Body of pancreas (tissue), 4 donors: ENCODE measurements around the gene TSPAN18. TPM values are rescaled to one million over a fixed set of nuclear protein-coding genes. Genes with fewer than 3 reads are reported as not detected.

Experiments used
- ATAC-seq: fragments of 150-250 bp; one replicate; pipeline ENCODE4 v1.9.1; 2016
- DNase-seq, 4 donors: peaks; one replicate each; pipeline ENCODE4 v3.0.0-alpha.2; 2019
- H3K27ac ChIP-seq, 4 donors: fragments of 200-600 bp; sonication (generic); 1 replicate in 3 of 4; 2 replicates in 1 of 4; pipeline versions ENCODE4 v1.5.1 to v1.6.1; 2016 to 2019; ENCODE audit warnings: mild to moderate bottlenecking in 1 of 4, mixed read lengths in 1 of 4, moderate library complexity in 1 of 4
- H3K27me3 ChIP-seq, 2 donors: fragments of 200-600 bp; sonication (generic); one replicate each; pipeline ENCODE4 v1.6.0; 2016; ENCODE audit warnings: mild to moderate bottlenecking in 1 of 2
- H3K36me3 ChIP-seq, 2 donors: fragments of 200-600 bp; sonication (generic); replicated peaks in 1 of 2; 2 replicates each; pipeline ENCODE4 v1.5.1; 2016; ENCODE audit warnings: low read depth in 2 of 2; ENCODE audit not compliant: insufficient read depth in 1 of 2
- H3K4me1 ChIP-seq: fragments of 200-600 bp; sonication (generic); one replicate; pipeline ENCODE4 v1.6.0; 2016
- H3K4me3 ChIP-seq, 2 donors: fragments of 200-600 bp; sonication (generic); 1 replicate in 1 of 2; 2 replicates in 1 of 2; pipeline ENCODE4 v1.5.1; 2016 to 2019
- H3K9me3 ChIP-seq, 3 donors: fragments of 200-600 bp; sonication (generic); 1 replicate in 2 of 3; 2 replicates in 1 of 3; pipeline ENCODE4 v1.5.1; 2016
- POLR2A ChIP-seq, 3 donors: fragments of 450-650 bp; IDR thresholded peaks; one replicate each; pipeline ENCODE4 v1.6.1; 2016; ENCODE audit warnings: antibody characterized with exemption in 3 of 3, mild to moderate bottlenecking in 2 of 3
- WGBS, 2 donors: methylation state at CpG; one replicate each; pipeline ENCODE4 v1.1.5; 2017; 5-methylcytosine and 5-hydroxymethylcytosine counted together
- intact Hi-C: fragments of 100-400 bp; cut with DNase I; formaldehyde crosslinking; loops from one replicate; pipeline ENCODE4 v1.15.1; 2023
- total RNA-seq, 2 donors: library from RNA; depleted of rRNA; stranded (reverse); fragments of >200 nt; gene quantifications; one replicate each; pipeline ENCODE4 v1.1.0, GENCODE V29; 2016
- TF ChIP-seq, protein P1 (sequence below), 7 experiments: fragments of 450-650 bp in 4 of 7; fragments of 200-600 bp in 3 of 7; sonication (generic) in 3 of 7; IDR thresholded peaks; one replicate each; pipeline ENCODE4 v1.5.1; 2016 to 2019; ENCODE audit warnings: antibody characterized with exemption in 7 of 7

TSPAN18 gene
- total RNA-seq, 2 donors from 2014 or later = 2.1 to 3.0 TPM

DNA sequence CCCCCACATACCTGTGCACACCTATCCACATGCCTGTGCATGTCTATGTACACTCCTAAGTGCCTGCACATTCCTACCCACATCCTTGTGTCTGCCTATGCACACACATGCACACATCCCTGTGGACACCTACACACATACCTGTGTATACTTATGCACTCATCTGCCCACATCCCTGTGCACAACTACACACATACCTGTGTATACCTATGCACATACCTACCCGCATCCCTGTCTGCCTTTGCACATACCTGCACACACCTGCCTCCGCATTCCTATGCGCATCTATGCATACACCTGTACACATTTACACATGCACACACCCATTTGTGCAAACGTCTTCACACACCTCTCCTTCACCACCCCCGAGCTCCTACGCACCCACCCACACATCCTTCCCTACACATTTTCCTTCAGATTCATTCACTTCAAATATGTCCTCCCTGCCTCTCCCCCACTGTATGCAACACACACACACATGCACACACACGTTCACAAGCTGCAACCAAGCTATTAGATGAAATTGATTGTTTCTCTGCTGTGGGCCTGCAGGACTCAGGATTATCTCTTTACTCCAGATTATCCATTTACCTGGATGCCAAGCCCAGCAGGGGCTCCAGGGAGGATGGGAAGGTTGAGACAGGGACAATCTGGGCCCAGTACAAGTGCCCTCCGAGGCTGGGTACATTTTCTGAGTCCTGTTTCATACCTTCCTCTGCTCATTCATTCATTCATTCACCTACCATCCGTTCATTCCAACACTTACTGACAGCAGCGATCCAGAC lies 53.2 kb downstream of the TSPAN18 start:
- intact Hi-C loops = no loop called here
- Histone ChIP-seq H3K27ac (no peak overlapping the region), H3K27me3 (no peaks in the 10 kb centered on the region), H3K36me3 (no peaks in the 10 kb centered on the region), H3K9me3 (no peaks in the 10 kb centered on the region), H3K4me1 (no peaks in the 10 kb centered on the region), H3K4me3 (no peak overlapping the region)
- TF ChIP-seq, protein P1, sequence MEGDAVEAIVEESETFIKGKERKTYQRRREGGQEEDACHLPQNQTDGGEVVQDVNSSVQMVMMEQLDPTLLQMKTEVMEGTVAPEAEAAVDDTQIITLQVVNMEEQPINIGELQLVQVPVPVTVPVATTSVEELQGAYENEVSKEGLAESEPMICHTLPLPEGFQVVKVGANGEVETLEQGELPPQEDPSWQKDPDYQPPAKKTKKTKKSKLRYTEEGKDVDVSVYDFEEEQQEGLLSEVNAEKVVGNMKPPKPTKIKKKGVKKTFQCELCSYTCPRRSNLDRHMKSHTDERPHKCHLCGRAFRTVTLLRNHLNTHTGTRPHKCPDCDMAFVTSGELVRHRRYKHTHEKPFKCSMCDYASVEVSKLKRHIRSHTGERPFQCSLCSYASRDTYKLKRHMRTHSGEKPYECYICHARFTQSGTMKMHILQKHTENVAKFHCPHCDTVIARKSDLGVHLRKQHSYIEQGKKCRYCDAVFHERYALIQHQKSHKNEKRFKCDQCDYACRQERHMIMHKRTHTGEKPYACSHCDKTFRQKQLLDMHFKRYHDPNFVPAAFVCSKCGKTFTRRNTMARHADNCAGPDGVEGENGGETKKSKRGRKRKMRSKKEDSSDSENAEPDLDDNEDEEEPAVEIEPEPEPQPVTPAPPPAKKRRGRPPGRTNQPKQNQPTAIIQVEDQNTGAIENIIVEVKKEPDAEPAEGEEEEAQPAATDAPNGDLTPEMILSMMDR (IDR thresholded peaks at IDR 0.05) = no peak
- TF ChIP-seq POLR2A (IDR thresholded peaks at IDR 0.05) = no peak
- 75 to 77% methylated on average over 10 of the region's 10 CpGs for WGBS, 2 donors
- no peak for DNase-seq
- ATAC-seq = no peak

DNA sequence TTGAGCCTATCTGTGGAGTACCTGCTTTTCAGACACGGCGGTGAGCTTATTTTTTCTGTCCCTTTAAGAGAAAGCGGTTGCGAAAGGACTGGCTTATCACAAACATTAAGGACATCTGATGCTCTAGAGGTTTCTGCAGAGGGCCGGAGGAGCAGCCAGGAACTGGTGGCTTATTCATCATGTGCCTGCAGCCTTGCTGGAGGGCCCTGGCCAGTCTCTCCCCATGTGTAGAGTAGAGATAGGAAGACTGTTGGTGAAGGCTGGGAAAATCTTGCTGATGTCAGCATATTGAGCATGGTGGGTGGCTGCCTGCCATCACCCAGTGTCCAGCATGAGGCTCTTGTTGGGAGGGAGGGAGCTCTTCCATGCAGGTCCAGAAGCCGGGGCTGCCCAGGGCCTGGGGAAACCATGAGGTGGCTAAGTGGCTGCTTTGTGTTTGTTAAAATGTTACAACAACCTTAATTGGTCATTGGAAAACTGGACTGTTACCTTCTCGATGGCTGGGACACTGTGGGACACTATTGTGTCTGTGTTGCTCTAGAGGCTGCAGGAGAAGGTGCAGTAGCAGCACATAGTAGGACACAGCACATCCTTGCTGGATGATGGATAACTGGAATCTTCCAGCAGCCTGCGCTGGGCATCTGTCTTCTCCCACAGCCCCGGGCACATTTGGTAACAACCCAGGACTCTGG lies 54.3 kb downstream of the TSPAN18 start:
- 57 to 69% methylated on average over 7 to 9 of the region's 9 CpGs for WGBS, 2 donors
- TF ChIP-seq, protein P1 (IDR thresholded peaks at IDR 0.05) = no peak
- TF ChIP-seq POLR2A (IDR thresholded peaks at IDR 0.05) = no peak

DNA sequence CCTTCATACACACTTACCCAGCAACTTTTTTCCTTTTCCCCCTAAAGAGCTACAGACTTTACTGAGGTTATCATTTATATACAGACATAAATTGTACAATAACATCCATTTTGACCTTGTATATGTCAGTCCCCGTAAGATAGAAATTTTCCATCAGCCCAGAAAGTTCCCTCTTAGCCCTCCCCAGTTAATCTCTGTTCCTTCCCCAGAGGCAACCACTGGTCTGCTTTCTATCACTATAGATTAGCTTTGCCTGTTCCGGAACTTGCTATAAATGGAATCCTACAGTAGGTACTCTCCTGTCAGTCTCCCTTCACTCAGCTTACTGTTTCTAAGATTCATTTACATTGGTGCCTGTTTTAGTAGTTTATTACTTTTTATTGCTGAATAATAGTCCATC lies 54.9 kb downstream of the TSPAN18 start:
- Histone ChIP-seq H3K9me3 (no peaks in the 10 kb centered on the region), H3K27me3 (no peaks in the 10 kb centered on the region), H3K4me3 (no peak overlapping the region), H3K36me3 (no peaks in the 10 kb centered on the region), H3K4me1 (no peaks in the 10 kb centered on the region), H3K27ac (no peak overlapping the region)
- ATAC-seq (no peak), DNase-seq (no peak)
- intact Hi-C loops = no loop called here
- no peak for TF ChIP-seq POLR2A (IDR thresholded peaks at IDR 0.05)
- TF ChIP-seq, protein P1 (IDR thresholded peaks at IDR 0.05) = no peak
- 67 to 75% methylated on average over 2 of the region's 2 CpGs for WGBS, 2 donors

More for the DNA sequence above, 54.3 kb downstream of the TSPAN18 start:
- no peak overlapping the region for H3K27ac ChIP-seq
- no peaks in the 10 kb centered on the region for H3K9me3 ChIP-seq
- intact Hi-C loops = no loop called here
- no peaks in the 10 kb centered on the region for H3K27me3 ChIP-seq
- DNase-seq (peak in 1 of 4 donors; percentile 14), ATAC-seq (no peak)
- H3K36me3 ChIP-seq = no peaks in the 10 kb centered on the region
- no peak overlapping the region for H3K4me3 ChIP-seq
- no peaks in the 10 kb centered on the region for H3K4me1 ChIP-seq

- intact Hi-C loops = no loop called here
- Histone ChIP-seq H3K9me3 (no peaks in the 10 kb centered on the region), H3K36me3 (no peaks in the 10 kb centered on the region), H3K4me1 (no peaks in the 10 kb centered on the region), H3K4me3 (no peak overlapping the region), H3K27me3 (no peaks in the 10 kb centered on the region), H3K27ac (no peak overlapping the region)
- DNase-seq (no peak), ATAC-seq (no peak)
- TF ChIP-seq, protein P1 (IDR thresholded peaks at IDR 0.05) = no peak
- TF ChIP-seq POLR2A (IDR thresholded peaks at IDR 0.05) = no peak
- 96 to 98% methylated on average over 4 of the region's 4 CpGs for WGBS, 2 donors
Measured at GRCh38 chr11:44782478-44782877, 55.7 kb downstream of the TSPAN18 start.
